Measurements from ENCODE around the gene SEC14L2. TPM values are rescaled to one million over a fixed set of nuclear protein-coding genes. Genes with fewer than 3 reads are reported as not detected.
"Not testable (repeated sequence)": the region's sequence is repeated elsewhere in the genome, so short reads cannot be mapped to it uniquely, and the experiment has no call there.

SEC14L2 gene
- total RNA-seq, 4 donors from 2014 or later = 7.8 to 45.9 (median 23.1) TPM; not detected in 1

GRCh38 chr22:30445438-30446145 is 48.8 kb downstream of the SEC14L2 start:
- peaks cover 0 to 4% of the 10 kb centered on the region in 2 donors for H3K27me3 ChIP-seq
- no peaks in the 10 kb centered on the region for H3K4me1 ChIP-seq
- intact Hi-C loops (cut with DNase I; ENCODE audit: low total_unique reads) = no loop called here
- H3K9me3 ChIP-seq = no peaks in the 10 kb centered on the region
- no peaks in the 10 kb centered on the region for H3K36me3 ChIP-seq
- TF ChIP-seq POLR2A (IDR thresholded peaks at IDR 0.05) = no peak
- TF ChIP-seq CTCF (IDR thresholded peaks at IDR 0.05) = no peak
- DNase-seq = no peak
- no peak overlapping the region for H3K27ac ChIP-seq
- H3K4me3 ChIP-seq = no peak overlapping the region

GRCh38 chr22:30447656-30448055 is 50.8 kb downstream of the SEC14L2 start:
- no peak for TF ChIP-seq POLR2A (IDR thresholded peaks at IDR 0.05)
- no peak for TF ChIP-seq CTCF (IDR thresholded peaks at IDR 0.05)
- intact Hi-C loops (cut with DNase I; ENCODE audit: low total_unique reads) = no loop called here
- no peaks in the 10 kb centered on the region for H3K4me1 ChIP-seq
- no peak for DNase-seq
- H3K4me3 ChIP-seq = no peak overlapping the region
- no peak overlapping the region for H3K27ac ChIP-seq
- H3K9me3 ChIP-seq = no peaks in the 10 kb centered on the region
- no peaks in the 10 kb centered on the region for H3K36me3 ChIP-seq
- H3K27me3 ChIP-seq = peaks cover 0 to 4% of the 10 kb centered on the region in 2 donors

- DNase-seq; H3K27me3 ChIP-seq; H3K4me3 ChIP-seq; H3K36me3 ChIP-seq; H3K4me1 ChIP-seq; H3K9me3 ChIP-seq; H3K27ac ChIP-seq; intact Hi-C loops (cut with DNase I; ENCODE audit: low total_unique reads): not testable (repeated sequence)
Measured at GRCh38 chr22:30451488-30451887, 54.7 kb downstream of the SEC14L2 start.

- Histone ChIP-seq H3K36me3 (no peaks in the 10 kb centered on the region), H3K27ac (no peak overlapping the region), H3K9me3 (no peaks in the 10 kb centered on the region), H3K27me3 (no peaks in the 10 kb centered on the region), H3K4me1 (no peaks in the 10 kb centered on the region), H3K4me3 (no peak overlapping the region)
- TF ChIP-seq CTCF (IDR thresholded peaks at IDR 0.05) (no peak), POLR2A (IDR thresholded peaks at IDR 0.05) (no peak)
- intact Hi-C loops (cut with DNase I; ENCODE audit: low total_unique reads) = no loop called here
- no peak for DNase-seq
Measured at GRCh38 chr22:30452861-30453260, 56.0 kb downstream of the SEC14L2 start.

DNA sequence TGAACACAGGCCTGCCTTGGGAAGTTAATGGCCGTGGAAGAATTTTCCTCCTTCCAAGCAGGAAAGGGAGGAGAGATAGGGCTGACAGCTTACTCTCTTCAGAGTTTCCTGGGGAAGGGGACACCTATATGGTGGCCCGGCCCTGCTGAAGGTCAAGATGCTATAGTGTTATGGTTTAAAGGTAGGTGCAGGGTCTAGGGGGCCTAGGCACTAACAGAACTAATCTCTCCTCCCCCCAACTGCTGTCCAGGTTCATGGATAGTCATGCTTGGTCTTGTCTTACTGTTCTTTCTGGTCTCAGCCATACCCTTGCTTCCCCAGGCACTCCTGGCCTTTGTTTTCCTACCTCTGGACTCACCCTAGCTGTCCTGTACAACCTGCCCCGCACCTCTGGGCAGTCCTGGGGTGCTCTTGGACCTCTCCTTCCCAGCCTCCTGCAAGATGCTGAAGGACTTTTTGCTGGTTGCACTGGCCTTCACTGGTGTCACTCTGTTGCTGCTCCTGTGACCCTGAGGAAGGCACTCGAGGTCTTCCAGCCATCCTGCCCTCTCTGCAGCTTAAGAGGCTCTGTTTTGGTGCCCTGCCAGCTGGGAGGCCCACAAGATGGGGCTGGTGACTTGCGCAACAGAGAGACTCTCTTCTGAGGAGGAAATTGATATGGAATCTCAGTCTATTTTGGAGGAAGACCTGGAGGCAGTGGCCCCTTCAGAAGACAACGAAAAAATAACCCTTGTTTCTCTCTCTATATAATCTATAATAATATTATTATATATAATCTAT is 57.1 kb downstream of the SEC14L2 start:
- H3K27me3 ChIP-seq = no peaks in the 10 kb centered on the region
- no peak overlapping the region for H3K27ac ChIP-seq
- TF ChIP-seq CTCF (IDR thresholded peaks at IDR 0.05) (no peak), POLR2A (IDR thresholded peaks at IDR 0.05) (no peak)
- no peak overlapping the region for H3K4me3 ChIP-seq
- H3K36me3 ChIP-seq = no peaks in the 10 kb centered on the region
- no peaks in the 10 kb centered on the region for H3K4me1 ChIP-seq
- intact Hi-C loops (cut with DNase I; ENCODE audit: low total_unique reads) = no loop called here
- no peak for DNase-seq
- no peaks in the 10 kb centered on the region for H3K9me3 ChIP-seq
